MM.1S (cell line): ENCODE measurements around the gene PRKG1.

Source experiments
- CTCF ChIP-seq: fragments of 300-600 bp; sonication (generic); IDR thresholded peaks from 2 replicates; pipeline ENCODE4 v1.5.1; 2016; ENCODE audit warnings: antibody characterized with exemption, low read length, mixed read lengths
- EZH2 ChIP-seq: fragments of 300-600 bp; sonication (generic); optimal IDR thresholded peaks from 2 replicates; pipeline ENCODE3; 2017; ENCODE audit warnings: low read depth, mild to moderate bottlenecking, antibody characterized with exemption, low read length, mixed read lengths
- EZH2phosphoT487 ChIP-seq: fragments of 300-600 bp; sonication (generic); IDR thresholded peaks from 2 replicates; pipeline ENCODE4 v1.6.1; 2018; ENCODE audit warnings: antibody characterized with exemption, low read length

- TF ChIP-seq CTCF, result no peak
- TF ChIP-seq EZH2, result no peak
- TF ChIP-seq EZH2phosphoT487, result no peak
These were observed 454.2 kb downstream of the PRKG1 start for GRCh38 chr10:51528527-51528926.
